Stimulated activated CD4-positive, alpha-beta T cell treated with anti-CD3 and anti-CD28 coated beads, Interleukin-2, amount 100 ng/mL, for 48 hours (primary cell): ENCODE results near the gene TRPM2.
"Not testable (repeated sequence)": the region's sequence is repeated elsewhere in the genome, so short reads cannot be mapped to it uniquely, and the experiment has no call there.

Source experiments
- DNase-seq, 2 donors: peaks; one replicate each; pipeline ENCODE4 v3.0.0-alpha.2; 2020

TRPM2 gene

DNA sequence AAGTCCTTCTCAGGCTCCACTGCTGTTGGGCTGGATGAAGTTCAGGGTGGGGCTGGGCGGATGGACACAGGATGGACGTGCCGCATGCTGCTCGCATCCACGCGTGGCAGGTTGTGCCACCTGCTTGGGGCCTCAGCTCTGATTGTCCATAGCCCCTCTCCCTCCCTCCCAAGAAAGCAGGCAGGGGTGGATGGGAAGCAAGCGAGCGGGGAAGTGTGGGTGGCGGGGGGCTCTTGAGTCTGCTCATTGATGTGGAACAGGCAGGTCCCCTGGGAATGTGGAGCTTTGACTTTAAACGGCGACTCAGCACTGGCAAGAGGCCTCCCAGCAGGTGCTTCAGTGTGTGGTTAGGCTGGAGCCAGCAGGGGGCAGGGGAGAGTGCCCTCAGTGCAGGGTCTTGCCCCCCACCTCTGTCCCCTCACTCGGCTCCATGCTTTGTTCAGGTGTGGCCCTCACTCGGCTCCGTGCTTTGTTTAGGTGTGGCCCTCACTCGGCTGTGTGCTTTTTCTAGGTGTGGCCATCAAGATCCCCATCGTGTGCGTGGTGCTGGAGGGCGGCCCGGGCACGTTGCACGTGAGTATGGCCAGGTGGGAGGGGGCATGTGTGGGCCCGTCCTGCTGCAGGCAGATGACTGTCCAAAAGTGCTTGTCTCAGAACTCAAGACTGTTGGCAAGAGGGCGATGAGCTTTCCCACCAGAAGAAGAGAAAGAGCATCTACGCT lies 23.9 kb downstream of the TRPM2 start:
- no peak for DNase-seq

DNA sequence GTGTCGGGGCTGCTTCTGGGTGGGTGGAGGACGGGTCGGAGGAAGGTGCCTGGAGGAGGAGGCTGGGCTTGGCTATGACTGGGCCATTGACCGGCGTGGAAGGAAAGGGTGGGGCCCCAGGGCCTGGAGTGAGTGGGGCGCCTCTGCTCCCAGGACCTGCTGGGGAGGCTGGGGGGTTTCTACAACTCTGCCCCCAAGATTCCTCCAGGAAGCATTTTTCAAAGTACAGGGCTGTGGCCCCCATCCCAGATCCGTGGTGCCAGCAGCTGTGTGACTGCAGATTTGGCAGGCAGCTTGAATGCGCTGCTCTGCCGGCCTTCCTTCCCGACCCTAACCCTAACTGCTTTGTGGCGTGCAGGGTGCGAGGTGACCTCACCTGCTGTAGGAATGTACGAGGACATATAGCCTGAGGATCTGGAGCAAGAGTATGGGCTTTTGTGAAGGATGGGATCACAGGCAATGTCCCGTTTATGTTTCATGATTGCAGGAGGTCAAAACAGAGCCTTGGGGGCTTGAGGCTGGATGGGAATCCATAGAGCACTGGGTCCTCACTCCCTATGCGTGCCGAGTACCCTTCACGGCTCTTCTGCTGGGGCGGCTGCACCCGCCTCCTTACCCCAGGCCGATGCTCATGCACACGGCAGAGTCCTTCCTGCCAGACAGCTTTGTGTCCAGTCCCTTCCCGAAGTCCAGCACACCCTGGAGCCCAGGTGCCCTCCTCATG lies 24.7 kb downstream of the TRPM2 start:
- no peak for DNase-seq

DNA sequence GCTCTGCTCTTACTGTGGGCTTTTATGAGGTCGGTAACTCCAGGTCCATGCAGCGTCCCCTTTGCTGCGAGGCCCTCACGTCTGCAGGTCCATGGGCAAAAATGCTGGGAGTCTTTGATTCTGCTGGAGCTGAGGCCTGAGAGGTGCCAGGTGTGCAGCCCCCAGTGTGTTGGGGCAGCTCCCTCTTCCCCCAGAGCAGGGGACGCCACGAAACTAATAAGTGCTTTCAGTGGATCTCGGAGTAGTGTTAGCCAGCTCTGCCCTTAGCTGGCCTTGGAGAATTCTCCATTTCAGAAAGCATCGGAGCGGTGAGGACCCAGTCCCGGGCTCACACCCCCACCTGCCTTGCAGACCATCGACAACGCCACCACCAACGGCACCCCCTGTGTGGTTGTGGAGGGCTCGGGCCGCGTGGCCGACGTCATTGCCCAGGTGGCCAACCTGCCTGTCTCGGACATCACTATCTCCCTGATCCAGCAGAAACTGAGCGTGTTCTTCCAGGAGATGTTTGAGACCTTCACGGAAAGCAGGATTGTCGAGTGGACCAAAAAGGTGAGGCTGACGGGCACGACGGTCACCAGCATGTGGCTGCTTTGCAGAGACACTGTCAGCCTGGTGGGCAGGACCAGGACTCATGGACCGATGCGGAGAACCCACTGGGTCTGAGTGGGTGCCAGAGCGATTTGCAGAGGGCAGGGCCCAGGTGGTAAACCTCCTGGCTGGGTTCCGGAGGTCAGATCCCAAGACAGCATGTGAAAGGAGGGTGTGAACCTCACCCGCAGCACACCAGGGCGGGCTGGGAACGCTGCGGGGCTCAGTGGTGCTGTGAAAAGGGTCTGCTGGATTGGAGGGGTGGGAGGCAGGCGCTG lies 25.5 kb downstream of the TRPM2 start:
- no peak for DNase-seq

DNA sequence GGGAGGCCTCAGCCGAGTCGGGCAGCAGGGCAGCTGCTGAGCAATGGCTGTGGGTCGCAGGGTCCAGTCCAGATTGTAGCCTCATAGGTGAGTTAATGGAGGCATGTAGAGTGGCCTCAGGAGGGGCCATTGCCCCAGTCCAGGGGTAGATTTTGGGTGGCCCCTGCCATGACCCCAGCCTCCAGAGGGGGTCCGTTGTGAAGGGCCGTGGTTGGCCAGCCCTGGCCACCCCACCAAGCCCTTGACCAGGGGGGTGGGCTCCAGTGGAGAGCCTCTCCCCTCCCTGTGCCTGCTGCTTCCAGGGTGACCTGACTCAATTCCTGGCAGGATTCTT lies 26.1 kb downstream of the TRPM2 start:
- no peak for DNase-seq

DNA sequence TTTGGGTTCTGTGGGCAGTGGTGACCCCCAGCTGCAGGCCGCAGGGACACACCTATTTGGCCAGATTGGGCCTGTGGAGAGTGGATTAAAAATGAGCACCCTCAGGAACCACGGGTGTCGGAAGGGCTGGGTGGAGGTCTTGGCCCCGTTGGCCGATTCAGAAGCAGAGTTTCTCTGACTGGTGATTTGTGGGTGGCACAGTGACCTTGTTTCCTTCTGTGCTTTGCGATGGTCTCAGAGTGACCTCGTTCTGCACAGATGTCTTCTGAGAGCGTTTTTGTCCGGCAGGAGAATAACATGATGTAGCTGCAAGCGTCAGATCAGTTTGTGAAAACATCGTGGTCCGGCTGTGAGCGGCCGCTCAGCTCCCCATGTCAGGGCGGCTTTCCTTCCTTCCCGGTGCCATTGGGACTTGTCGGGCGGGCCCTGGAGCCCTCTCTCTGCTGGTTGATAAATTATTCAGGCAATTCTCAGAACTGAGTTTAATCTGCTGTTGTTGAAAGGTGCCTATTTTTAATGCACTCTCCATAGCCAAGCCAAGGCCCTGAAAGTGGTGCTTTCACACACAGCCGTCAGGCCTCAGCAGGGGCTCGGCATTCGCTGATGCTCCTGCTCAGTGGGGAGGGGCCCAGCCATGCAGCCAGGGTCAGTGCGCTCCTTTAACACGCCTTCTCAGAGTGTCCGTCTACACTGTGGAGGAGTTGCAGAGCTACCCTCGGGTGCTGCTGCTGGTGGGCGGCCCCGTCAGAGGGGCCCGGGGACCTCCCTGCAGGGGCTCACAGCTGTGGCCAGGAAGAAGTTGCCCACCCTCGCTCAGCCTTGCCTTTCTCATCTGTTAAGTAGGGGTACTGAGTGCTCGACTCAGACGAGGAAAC lies 26.8 kb downstream of the TRPM2 start:
- DNase-seq: no peak

DNA sequence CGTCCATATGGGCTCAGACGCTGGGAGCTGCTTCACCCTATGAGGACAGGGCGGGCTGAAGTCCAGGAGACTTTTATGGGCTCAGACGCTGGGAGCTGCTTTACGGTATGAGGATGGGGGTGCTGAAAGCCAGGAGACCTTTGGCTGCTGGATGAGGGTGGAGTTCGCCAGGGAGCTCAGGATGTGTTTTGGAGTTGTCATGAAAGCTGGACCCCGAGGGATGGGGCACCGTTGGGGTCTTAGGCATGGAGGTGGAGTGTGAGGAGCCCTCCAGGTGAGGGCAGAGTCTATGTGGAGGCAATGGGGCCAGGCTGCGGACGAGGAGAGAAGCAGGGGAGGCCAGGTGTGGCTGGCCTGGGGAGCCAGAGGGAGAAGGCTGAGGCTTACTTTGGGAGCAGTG lies 27.5 kb downstream of the TRPM2 start:
- no peak for DNase-seq

DNA sequence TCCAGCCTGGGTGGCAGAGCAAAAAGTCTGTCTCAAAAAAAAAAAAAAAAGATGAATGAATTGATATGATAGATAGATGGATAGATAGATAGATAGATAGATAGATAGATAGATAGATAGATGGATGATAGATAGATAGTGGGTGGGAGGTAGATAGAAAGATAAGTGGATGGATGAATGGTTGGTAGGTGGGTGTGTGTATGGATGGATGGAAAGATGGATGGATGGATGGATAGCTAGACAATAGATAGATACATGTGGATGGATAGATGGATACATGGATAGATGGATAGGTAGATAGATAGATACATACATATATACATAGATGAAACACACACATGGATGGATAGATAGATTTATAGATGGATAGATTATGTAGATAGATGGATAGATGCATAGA lies 28.5 kb downstream of the TRPM2 start:
- no peak for DNase-seq

DNA sequence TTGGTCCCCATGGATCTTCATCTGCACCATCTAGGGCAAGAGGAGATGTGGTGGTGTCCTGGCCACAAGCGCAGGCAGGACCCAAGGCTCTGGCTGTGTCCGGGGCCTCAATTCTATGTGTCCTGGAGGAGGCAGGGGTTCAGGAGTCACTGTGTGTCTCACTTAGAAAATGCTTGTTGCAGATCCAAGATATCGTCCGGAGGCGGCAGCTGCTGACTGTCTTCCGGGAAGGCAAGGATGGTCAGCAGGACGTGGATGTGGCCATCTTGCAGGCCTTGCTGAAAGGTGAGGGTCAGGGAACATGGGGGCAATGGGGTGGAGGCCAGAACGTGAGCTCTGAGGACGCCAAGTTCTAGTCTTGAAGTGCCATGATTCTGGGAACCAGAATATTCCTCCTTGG lies 29.1 kb downstream of the TRPM2 start:
- DNase-seq: no peak

DNA sequence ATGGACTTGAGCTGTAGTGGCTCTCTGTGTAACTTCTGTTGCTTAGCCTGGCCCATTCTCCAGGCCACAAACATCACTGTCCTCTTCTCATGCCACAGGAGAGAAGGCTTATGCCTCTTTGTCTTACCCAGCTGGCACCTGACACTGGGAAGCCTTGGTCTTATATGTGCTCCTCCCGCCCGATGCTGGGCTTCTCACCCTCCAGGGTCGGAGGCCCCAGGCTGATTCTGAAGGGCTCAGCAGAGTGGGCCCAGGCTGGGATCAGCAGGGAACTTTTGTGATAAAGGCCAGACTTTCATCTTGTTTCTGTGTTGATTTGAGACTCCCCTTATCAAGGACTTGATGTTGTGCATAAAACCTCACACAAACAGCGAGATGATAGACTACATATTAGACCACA lies 29.8 kb downstream of the TRPM2 start:
- DNase-seq: no peak

DNA sequence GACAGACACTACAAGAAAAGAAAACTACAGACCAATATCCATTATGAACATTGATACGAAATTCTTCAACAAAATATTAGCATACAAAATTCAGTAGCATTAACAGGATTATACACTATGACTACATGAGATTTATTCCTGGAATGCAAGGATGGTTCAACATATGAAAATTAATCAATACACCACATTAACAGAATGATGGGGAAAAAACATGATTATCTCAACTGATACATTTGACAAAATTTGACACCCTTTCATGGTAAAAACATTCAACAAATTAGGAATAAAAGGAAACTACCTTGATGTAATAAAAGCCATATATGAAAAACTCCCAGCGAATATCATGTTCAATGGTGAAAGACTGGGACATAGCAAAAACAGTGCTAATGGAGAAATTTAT lies 31.5 kb downstream of the TRPM2 start:
- no peak for DNase-seq

DNA sequence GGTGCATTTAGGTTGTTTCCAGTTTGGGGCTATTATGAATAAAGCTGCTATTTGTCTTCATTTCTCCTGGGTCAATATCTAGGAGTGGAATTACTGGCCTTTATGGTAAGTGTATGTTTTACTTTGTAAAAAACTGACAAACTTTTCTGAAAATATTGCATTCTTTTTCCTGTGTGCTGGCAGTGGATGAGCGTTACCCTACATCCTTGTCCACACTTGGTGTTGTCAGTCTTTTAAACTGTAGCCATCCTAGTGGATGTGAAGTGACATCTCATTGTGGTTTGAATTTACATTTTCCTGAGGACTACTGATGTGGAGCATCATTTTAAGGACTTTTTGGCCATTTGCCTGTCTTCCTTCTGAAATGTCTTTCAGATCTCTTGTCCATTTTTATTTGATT lies 35.9 kb downstream of the TRPM2 start:
- no peak for DNase-seq

DNA sequence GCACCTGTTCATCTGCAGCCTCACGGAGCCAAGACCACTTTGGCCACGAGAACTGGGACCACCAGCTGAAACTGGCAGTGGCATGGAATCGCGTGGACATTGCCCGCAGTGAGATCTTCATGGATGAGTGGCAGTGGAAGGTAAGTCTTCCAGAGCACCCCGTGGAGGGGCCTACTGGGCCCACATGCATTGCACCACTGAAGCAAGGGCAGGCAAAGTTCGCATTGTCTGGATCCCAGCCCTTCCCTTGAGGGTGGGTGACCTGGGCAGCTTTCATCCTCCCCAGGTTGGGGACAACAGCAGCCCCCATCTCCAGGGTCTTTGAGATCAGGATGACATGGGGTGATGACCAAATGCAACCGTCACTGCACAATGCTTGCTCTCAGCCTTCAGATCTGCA lies 37.5 kb downstream of the TRPM2 start:
- no peak for DNase-seq

DNA sequence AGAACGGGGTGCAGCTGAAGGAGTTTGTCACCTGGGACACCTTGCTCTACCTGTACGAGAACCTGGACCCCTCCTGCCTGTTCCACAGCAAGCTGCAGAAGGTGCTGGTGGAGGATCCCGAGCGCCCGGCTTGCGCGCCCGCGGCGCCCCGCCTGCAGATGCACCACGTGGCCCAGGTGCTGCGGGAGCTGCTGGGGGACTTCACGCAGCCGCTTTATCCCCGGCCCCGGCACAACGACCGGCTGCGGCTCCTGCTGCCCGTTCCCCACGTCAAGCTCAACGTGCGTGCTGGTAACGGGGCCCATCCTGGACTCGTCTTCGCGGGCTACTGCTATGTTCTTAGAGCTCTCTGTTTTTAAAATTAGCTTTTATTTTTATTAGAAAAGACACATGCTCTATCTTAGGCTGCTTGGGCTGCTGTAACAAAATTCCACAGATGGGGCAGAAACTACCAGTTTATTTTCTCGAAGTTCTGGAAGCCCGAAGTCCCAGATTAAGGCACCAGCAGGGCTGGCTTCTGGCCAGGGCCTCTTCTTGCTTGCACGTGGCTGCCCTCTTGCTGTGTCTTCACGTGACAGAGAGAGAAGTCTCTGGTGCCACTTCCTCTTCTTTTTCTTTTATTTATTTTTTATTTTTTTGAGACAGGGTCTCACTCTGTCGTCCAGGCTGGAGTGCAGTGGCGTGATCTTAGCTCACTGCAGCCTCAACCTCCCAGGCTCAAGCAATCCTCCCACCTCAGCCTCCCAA lies 38.1 kb downstream of the TRPM2 start:
- DNase-seq: no peak

DNA sequence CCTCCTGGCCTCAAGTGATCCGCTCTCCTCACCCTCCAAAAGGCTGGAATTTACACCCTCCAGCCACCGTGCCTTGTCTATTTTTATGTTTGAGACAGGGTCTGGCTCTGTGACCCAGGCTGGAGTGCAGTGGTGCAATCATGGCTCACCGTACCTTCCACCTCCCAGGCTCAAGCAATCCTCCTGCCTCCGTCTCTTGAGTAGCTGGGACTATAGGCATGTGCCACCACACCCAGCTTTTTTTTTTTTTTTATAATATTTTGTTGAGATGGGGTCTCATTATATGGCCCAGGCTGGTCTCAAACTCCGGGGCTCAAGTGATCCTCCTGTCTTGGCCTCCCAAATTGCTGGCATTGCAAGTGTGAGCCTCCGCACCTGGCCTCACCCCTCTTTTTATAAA lies 38.8 kb downstream of the TRPM2 start:
- no peak for DNase-seq

DNA sequence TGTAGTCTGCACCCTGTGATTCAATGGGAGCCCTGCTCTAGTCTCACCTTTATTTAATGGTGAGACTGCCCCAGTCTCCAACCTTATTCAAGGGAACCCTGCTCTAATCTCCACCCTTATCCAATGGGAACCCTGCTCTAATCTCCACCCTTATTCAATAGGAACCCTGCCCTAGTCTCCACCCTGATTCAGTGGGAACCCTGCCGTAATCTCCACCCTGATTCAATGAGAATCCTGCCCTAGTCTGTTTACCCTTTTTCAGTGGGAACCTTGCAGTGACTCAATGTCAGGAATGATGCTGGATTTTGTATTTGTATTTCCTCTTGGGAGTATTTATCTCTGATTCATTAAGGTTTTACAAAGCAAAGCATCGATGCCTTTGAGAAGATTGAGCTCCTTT lies 39.5 kb downstream of the TRPM2 start:
- no peak for DNase-seq

DNA sequence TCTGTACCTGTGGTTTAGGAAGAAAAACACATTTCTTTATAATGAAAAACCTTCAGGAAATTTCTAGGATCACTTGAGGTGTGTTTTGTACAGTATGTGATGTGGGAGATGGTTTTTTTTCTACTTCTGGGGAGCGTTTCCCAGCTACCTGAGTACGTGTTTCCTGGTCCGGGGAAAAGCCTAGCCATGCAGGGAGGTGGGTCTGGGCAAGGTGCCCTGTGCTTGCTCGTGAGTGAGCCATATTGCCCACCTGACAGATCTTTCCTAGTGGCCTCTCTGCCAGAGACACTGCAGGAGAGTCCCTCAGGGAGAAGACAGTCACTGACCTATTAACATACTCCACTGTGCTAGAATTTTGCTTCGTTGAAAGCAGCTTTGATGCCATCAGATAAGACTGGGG lies 41.3 kb downstream of the TRPM2 start:
- DNase-seq: no peak

DNA sequence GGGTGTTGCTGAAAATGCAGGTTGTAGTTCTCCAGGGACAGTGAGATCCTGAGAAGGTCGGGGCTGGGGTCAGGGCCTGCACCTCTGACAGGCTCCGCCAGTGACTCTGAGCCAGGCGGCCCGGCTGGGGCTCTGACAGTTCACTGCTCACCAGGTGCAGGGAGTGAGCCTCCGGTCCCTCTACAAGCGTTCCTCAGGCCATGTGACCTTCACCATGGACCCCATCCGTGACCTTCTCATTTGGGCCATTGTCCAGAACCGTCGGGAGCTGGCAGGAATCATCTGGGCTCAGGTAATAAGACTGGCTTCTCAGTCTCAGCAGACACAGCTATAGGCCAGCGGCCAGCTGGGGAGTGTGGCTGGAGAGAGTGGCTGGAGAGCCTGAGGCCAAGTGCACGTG lies 41.8 kb downstream of the TRPM2 start:
- DNase-seq: no peak

DNA sequence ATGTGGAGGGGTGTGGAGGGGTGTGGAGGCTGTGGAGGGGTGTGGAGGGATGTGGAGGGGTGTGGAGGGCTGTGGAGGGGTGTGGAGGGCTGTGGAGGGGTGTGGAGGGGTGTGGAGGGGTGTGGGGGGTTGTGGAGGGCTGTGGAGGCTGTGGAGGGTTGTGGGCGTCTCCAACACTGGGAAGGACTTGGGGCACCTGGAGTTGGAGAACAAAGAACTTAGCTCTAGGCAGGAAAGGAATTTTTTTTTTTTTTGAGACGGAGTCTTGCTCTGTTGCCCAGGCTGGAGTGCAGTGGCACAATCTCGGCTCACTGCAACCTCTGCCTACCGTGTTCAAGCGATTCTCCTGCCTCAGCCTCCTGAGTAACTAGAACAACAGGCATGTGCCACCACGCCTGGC lies 43.4 kb downstream of the TRPM2 start:
- DNase-seq: not testable (repeated sequence)

DNA sequence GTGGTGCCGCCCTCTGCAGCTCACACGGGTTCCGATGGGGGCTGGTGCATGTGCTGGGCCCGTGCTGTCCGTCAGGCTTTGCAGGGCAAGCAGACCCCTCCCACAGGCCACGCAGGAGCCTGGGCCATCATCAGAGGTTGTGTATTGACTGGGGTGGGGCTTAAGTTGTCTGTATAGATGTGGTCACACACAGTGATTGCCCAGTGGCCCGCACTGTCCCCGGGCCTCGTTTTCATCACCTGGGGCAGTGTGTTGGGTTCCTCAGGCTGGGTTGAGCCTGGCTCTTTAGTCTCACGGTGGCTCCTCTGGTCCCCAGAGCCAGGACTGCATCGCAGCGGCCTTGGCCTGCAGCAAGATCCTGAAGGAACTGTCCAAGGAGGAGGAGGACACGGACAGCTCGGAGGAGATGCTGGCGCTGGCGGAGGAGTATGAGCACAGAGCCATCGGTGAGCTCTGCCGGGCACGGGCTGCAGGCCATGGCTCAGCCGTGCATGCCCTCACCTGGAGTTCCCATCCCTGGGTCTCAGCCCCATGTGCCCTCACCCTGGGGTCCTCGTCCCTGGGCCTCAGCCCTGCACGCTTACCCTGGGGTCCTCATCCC lies 44.1 kb downstream of the TRPM2 start:
- DNase-seq: no peak

DNA sequence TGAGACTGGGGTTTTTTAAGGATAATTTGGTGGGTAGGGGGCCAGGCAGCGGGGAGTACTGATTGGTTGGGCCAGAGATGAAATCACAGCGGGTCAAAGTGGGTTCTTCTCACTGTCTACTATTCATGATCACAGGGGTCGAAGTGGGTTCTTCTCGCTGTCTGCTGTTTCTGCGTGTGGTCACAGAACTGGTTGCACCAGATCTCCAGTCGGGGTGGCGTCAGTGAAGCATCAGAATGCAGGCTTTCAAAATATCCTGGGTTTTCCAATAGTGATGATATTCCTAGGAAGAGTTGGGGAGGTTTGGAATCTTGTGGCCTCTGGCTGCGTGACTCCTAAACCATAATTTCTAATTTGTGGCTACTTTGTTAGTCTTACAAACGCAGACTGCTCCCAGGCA lies 45.1 kb downstream of the TRPM2 start:
- no peak for DNase-seq

DNA sequence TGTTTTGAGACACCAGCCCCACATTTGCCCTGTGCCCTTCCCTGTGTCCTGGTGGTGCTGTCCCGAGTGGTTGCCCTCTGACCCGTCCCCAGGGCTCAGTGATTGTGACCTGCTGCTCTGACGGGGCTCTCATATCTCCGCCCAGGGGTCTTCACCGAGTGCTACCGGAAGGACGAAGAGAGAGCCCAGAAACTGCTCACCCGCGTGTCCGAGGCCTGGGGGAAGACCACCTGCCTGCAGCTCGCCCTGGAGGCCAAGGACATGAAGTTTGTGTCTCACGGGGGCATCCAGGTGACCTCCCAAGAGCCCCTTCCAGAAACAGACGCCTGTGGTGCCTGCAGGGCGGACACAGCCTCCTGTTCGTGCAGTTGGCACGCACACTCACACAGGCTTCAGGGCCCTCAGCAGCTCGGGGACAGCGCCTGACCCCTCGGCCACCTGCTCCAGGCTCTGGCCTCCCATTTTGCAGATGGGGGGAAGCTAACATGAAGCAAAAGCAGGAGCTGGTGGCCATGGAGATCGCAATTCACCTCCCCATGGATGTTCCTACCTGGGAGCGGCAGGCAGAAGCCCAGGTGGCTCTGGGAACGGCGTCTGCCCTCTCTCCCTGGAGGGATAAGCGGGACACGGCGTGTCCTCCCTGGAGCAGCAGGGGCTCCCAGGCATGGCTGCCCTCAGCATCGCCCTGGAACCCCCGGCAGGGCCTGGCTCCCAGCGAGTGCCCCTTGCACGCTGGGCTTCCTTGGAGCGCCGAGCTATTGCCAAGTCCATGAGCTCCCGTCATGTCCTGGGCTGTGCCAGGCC lies 45.9 kb downstream of the TRPM2 start:
- DNase-seq: no peak
